B cell (primary cell): ENCODE data around the gene ZNF441. TPM values are rescaled to one million over a fixed set of nuclear protein-coding genes. Genes with fewer than 3 reads are reported as not detected.

Source experiments
- ATAC-seq: fragments of 200-7000 bp; cut with Tn5 transposase; one replicate; pipeline ENCODE4 v1.10.0; 2021; ENCODE audit warnings: low read depth, mild to moderate bottlenecking, moderate number of reproducible peaks, moderate library complexity
- CTCF ChIA-PET: fragments of 350-600 bp; sonication (Branson Sonifier 250); formaldehyde crosslinking; loops from one replicate; lab custom pipeline; 2021; ENCODE audit warnings: antibody characterized with exemption, inconsistent platforms; lab: Charles Lee
- POLR2A ChIA-PET: fragments of 350-600 bp; sonication (Branson Sonifier 250); formaldehyde crosslinking; loops from one replicate; lab custom pipeline; 2021; ENCODE audit warnings: antibody characterized with exemption; lab: Charles Lee
- DNase-seq: peaks from one replicate; pipeline ENCODE4 v3.0.0; 2013
- H2AFZ ChIP-seq: 2 replicates; pipeline ENCODE4 v1.6.1; 2012; ENCODE audit warnings: mild to moderate bottlenecking, low read depth, low read length; ENCODE audit not compliant: insufficient read depth, poor library complexity, severe bottlenecking
- H3K27ac ChIP-seq, 2 donors: 1 replicate in 1 of 2; 2 replicates in 1 of 2; pipeline ENCODE4 v1.5.1; 2012 to 2013; ENCODE audit warnings: low read length in 2 of 2, mild to moderate bottlenecking in 2 of 2, moderate library complexity in 1 of 2
- H3K27me3 ChIP-seq, 4 experiments: fragments of 200-600 bp in 1 of 4; sonication (generic) in 1 of 4; replicated peaks in 1 of 4; 1 replicate in 2 of 4; 2 replicates in 2 of 4; pipeline versions ENCODE4 v1.6.1 to v1.7.0; 2013 to 2016; ENCODE audit warnings: low read length in 3 of 4, mild to moderate bottlenecking in 2 of 4, mixed read lengths in 1 of 4, moderate library complexity in 1 of 4; ENCODE audit not compliant: insufficient read depth in 4 of 4, control insufficient read depth in 3 of 4; ENCODE audit errors: control extremely low read depth in 1 of 4
- H3K36me3 ChIP-seq, 2 experiments: replicated peaks in 1 of 2; 1 replicate in 1 of 2; 2 replicates in 1 of 2; pipeline versions ENCODE4 v1.6.1 to v1.7.1; 2013; ENCODE audit warnings: low read length in 1 of 2; ENCODE audit not compliant: insufficient read depth in 2 of 2, control insufficient read depth in 1 of 2; ENCODE audit errors: control extremely low read depth in 1 of 2, extremely low read depth in 1 of 2
- H3K4me1 ChIP-seq, 2 donors: fragments of 200-600 bp in 1 of 2; sonication (generic) in 1 of 2; 1 replicate in 1 of 2; 2 replicates in 1 of 2; pipeline versions ENCODE4 v1.5.1 to v1.6.1; 2013 to 2017; ENCODE audit warnings: low read length in 2 of 2; ENCODE audit not compliant: control insufficient read depth in 2 of 2, insufficient read depth in 2 of 2
- H3K4me2 ChIP-seq: replicated peaks from 2 replicates; pipeline ENCODE3; 2012; ENCODE audit warnings: mild to moderate bottlenecking, low read depth, low read length; ENCODE audit not compliant: poor library complexity, severe bottlenecking
- H3K4me3 ChIP-seq, 5 experiments: fragments of 200-600 bp in 1 of 5; sonication (generic) in 1 of 5; 1 replicate in 3 of 5; 2 replicates in 2 of 5; pipeline versions ENCODE4 v1.5.1 to v1.7.0; 2011 to 2016; ENCODE audit warnings: low read length in 4 of 5, mild to moderate bottlenecking in 4 of 5, low read depth in 2 of 5, control low read depth in 1 of 5, moderate library complexity in 1 of 5; ENCODE audit not compliant: insufficient read depth in 1 of 5; ENCODE audit errors: control extremely low read depth in 1 of 5, extremely low read depth in 1 of 5
- H3K79me2 ChIP-seq: fragments of 200-600 bp; sonication (generic); one replicate; pipeline ENCODE4 v1.6.0; 2016; ENCODE audit warnings: low read length; ENCODE audit not compliant: control insufficient read depth, insufficient read depth
- H3K9ac ChIP-seq: fragments of 200-600 bp; sonication (generic); 2 replicates; pipeline ENCODE4 v1.6.1; 2017; ENCODE audit warnings: mild to moderate bottlenecking, low read length, moderate library complexity
- H3K9me3 ChIP-seq, 3 donors: one replicate each; pipeline versions ENCODE4 v1.6.1 to v1.7.1; 2013; ENCODE audit warnings: low read length in 2 of 3; ENCODE audit not compliant: control insufficient read depth in 2 of 3, insufficient read depth in 1 of 3; ENCODE audit errors: control extremely low read depth in 1 of 3
- H4K20me1 ChIP-seq: 2 replicates; pipeline ENCODE4 v1.6.0; 2012; ENCODE audit warnings: mild to moderate bottlenecking, low read length; ENCODE audit not compliant: insufficient read depth, control insufficient read depth, poor library complexity, severe bottlenecking
- H3K27ac Mint-ChIP-seq: one replicate; pipeline ENCODE4 v1.8.0; 2021; ENCODE audit warnings: mixed read lengths
- H3K27me3 Mint-ChIP-seq: one replicate; pipeline ENCODE4 v1.8.0; 2021; ENCODE audit warnings: mixed read lengths
- H3K4me1 Mint-ChIP-seq: one replicate; pipeline ENCODE4 v1.8.0; 2021; ENCODE audit warnings: mixed read lengths
- H3K4me3 Mint-ChIP-seq: one replicate; pipeline ENCODE4 v1.8.0; 2021; ENCODE audit warnings: mixed read lengths
- H3K9me3 Mint-ChIP-seq: one replicate; pipeline ENCODE4 v1.8.0; 2022; ENCODE audit warnings: mixed read lengths; ENCODE audit not compliant: insufficient read depth
- EZH2 ChIP-seq: IDR thresholded peaks from 2 replicates; pipeline ENCODE4 v1.6.1; 2012; ENCODE audit warnings: borderline replicate concordance, low read depth, mild to moderate bottlenecking, moderate library complexity, low read length; ENCODE audit not compliant: insufficient read depth, poor library complexity, severe bottlenecking
- WGBS: methylation state at CpG from one replicate; pipeline ENCODE4 v1.1.5; 2013; ENCODE audit warnings: missing lambda C conversion rate; ENCODE audit not compliant: insufficient coverage; 5-methylcytosine and 5-hydroxymethylcytosine counted together
- intact Hi-C: fragments of 100-400 bp; cut with micrococcal nuclease; formaldehyde crosslinking; loops from one replicate; pipeline ENCODE4 v1.10.0; 2022
- polyA plus RNA-seq: library from polyadenylated mRNA; depleted of rRNA; stranded (reverse); fragments of >200 nt; gene quantifications from 2 replicates; pipeline ENCODE4 v1.2.3, GENCODE V29; 2012
- total RNA-seq, 2 donors: library from RNA; stranded (reverse); fragments of 120-200 nt in 1 of 2; gene quantifications; 1 replicate in 1 of 2; 2 replicates in 1 of 2; pipeline versions ENCODE4 v1.2.3 to v1.2.4, GENCODE V29; 2013 to 2022
- TF ChIP-seq, protein P1 (sequence below): fragments of 200-600 bp; IDR thresholded peaks from one replicate; pipeline ENCODE4 v1.8.0; 2022; ENCODE audit warnings: antibody characterized with exemption, mild to moderate bottlenecking

ZNF441 gene
- total and polyA plus RNA-seq, 2 donors (not counting 1 experiment from before 2014, with no cell fraction given) = 7.4 to 43.5 TPM

- CTCF ChIA-PET = no interaction called here
Measured at GRCh38 chr19:11792942-11793341, 26.1 kb downstream of the ZNF441 start.

DNA sequence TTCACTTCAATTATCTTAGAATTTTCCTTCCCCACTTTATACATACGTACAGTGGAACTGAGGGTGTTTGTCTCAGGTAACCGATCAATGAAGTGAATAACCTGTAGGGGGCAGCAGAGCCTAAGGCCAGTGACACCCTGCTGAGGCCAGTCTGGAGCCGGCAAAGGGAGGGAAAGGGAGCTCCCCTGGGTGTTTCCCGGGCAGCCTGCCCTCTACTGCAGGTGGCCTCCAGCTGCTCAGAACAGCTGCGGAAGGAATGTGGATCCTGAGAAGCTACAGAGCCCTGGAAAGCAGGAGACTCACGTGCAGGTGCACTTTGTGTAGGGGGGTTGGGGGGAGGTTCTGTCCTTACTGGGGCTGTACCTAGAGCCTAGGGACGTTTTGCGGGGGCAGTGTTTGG, 30.7 kb downstream of the ZNF441 start:
- H3K4me3 Mint-ChIP-seq = peak overlapping the region; percentile 93
- no peaks in the 10 kb centered on the region for H3K27me3 ChIP-seq
- peak overlapping the region; percentile 72 for H3K4me2 ChIP-seq
- H3K27ac ChIP-seq = peak overlapping the region in 1 of 2 donors; percentile 4
- no peaks in the 10 kb centered on the region for H3K36me3 ChIP-seq
- DNase-seq = peak; percentile 86
- H3K4me1 ChIP-seq = peaks cover 14 to 17% of the 10 kb centered on the region in 2 donors
- no peak for TF ChIP-seq EZH2
- TF ChIP-seq, protein P1, sequence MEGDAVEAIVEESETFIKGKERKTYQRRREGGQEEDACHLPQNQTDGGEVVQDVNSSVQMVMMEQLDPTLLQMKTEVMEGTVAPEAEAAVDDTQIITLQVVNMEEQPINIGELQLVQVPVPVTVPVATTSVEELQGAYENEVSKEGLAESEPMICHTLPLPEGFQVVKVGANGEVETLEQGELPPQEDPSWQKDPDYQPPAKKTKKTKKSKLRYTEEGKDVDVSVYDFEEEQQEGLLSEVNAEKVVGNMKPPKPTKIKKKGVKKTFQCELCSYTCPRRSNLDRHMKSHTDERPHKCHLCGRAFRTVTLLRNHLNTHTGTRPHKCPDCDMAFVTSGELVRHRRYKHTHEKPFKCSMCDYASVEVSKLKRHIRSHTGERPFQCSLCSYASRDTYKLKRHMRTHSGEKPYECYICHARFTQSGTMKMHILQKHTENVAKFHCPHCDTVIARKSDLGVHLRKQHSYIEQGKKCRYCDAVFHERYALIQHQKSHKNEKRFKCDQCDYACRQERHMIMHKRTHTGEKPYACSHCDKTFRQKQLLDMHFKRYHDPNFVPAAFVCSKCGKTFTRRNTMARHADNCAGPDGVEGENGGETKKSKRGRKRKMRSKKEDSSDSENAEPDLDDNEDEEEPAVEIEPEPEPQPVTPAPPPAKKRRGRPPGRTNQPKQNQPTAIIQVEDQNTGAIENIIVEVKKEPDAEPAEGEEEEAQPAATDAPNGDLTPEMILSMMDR = peak; percentile 88
- H3K79me2 ChIP-seq = no peaks in the 10 kb centered on the region
- peaks cover 21% of the 10 kb centered on the region for H3K4me1 Mint-ChIP-seq
- H2AFZ ChIP-seq = peak overlapping the region; percentile 82
- peak overlapping the region; percentile 50 for H3K27ac Mint-ChIP-seq
- no peaks in the 10 kb centered on the region for H3K27me3 Mint-ChIP-seq
- ChIA-PET POLR2A (interaction anchor here (0.6 to 1.6 kb wide), 3 partner anchors 12 to 641 kb away, joined by 3 to 6 read pairs (median 6); partner anchors contain the start of gene ZNF440), CTCF (interaction anchor here (0.6 to 3.1 kb wide), 36 partner anchors 11 to 843 kb away, joined by 3 to 54 read pairs (median 4); partner anchors contain the start of genes ZNF136, ZNF20, ZNF439 and ZNF440)
- H3K4me3 ChIP-seq = no peak overlapping the region
- ATAC-seq = peak; percentile 46
- H3K9ac ChIP-seq = peak overlapping the region; percentile 67
- 12% methylated on average over 7 of the region's 8 CpGs for WGBS
- peaks cover 3% of the 10 kb centered on the region for H3K9me3 Mint-ChIP-seq
- no peaks in the 10 kb centered on the region for H4K20me1 ChIP-seq
- peaks cover 0 to 2% (median 1%) of the 10 kb centered on the region in 3 donors for H3K9me3 ChIP-seq
- intact Hi-C loops = loop anchor here (1.0 to 5.0 kb wide), 5 partner anchors 30 to 343 kb away; partner anchors contain the start of genes ZNF20 and ZNF823

More at GRCh38 chr19:11792942-11793341, 26.1 kb downstream of the ZNF441 start:
- DNase-seq (no peak), ATAC-seq (no peak)
- H3K4me1 Mint-ChIP-seq = peaks cover 15% of the 10 kb centered on the region
- no peak overlapping the region for H3K4me3 Mint-ChIP-seq
- no peak for TF ChIP-seq EZH2
- TF ChIP-seq, protein P1 = peak; percentile 24
- no peaks in the 10 kb centered on the region for H3K36me3 ChIP-seq
- peaks cover 11% of the 10 kb centered on the region for H3K9me3 Mint-ChIP-seq
- no peak overlapping the region for H3K27ac Mint-ChIP-seq
- peaks cover 8 to 10% of the 10 kb centered on the region in 2 donors for H3K4me1 ChIP-seq
- H3K27me3 ChIP-seq = no peaks in the 10 kb centered on the region
- POLR2A ChIA-PET = no interaction called here
- H3K9ac ChIP-seq = no peak overlapping the region
- H3K27ac ChIP-seq = no peak overlapping the region
- H2AFZ ChIP-seq = no peak overlapping the region
- no peak overlapping the region for H3K4me2 ChIP-seq
- H3K9me3 ChIP-seq = peaks cover 0 to 18% (median 15%) of the 10 kb centered on the region in 3 donors
- no peak overlapping the region for H3K4me3 ChIP-seq
- no peaks in the 10 kb centered on the region for H3K27me3 Mint-ChIP-seq
- no peaks in the 10 kb centered on the region for H4K20me1 ChIP-seq
- H3K79me2 ChIP-seq = no peaks in the 10 kb centered on the region
- intact Hi-C loops = no loop called here
